ENCODE results near the gene CCKAR. TPM values are rescaled to one million over a fixed set of nuclear protein-coding genes. Genes with fewer than 3 reads are reported as not detected.
"Not testable (repeated sequence)": the region's sequence is repeated elsewhere in the genome, so short reads cannot be mapped to it uniquely, and the experiment has no call there.

CCKAR gene
- polyA plus RNA-seq, 1 donor (not counting 4 experiments of a cell fraction or from before 2014, with no cell fraction given) = not detected

GRCh38 chr4:26503844-26504243, 13.6 kb upstream of the CCKAR start:
- TF ChIP-seq CTCF (optimal IDR thresholded peaks at IDR 0.05 in 1 of 3, IDR thresholded peaks at IDR 0.05 in 1 of 3, conservative IDR thresholded peaks at IDR 0.05 in 1 of 3; ENCODE audit: extremely low read depth in 1 of 3, insufficient read depth in 2 of 3, low read length in 3 of 3) (no peak), EZH2 (IDR thresholded peaks at IDR 0.05; ENCODE audit: low read length) (no peak)
- dilution Hi-C loops (cut with MboI; ENCODE audit: extremely low pct_ligation_motif_present, low sequenced_read_pairs) = no loop called here
- DNase-seq (ENCODE audit: low read depth, low spot score) (no peak), FAIRE-seq (no peak)
- no peaks in the 10 kb centered on the region for H3K27me3 ChIP-seq (ENCODE audit: control insufficient read depth, extremely low read depth, insufficient read depth, low read length)
- H3K27ac ChIP-seq (ENCODE audit: control insufficient read depth, insufficient read depth, low read length) = no peak overlapping the region
- H3K4me3 ChIP-seq (ENCODE audit: control insufficient read depth in 2 of 3, extremely low read depth in 1 of 3, insufficient read depth in 2 of 3, low read depth in 1 of 3, low read length in 3 of 3) = no peak overlapping the region
- no peaks in the 10 kb centered on the region for H3K79me2 ChIP-seq (ENCODE audit: control insufficient read depth, insufficient read depth, low read length)
- no peaks in the 10 kb centered on the region for H4K20me1 ChIP-seq (ENCODE audit: control insufficient read depth, extremely low read depth, insufficient read depth, low read length)
- no peak overlapping the region for H2AFZ ChIP-seq (ENCODE audit: control insufficient read depth, low read length)
- H3K9me3 ChIP-seq (ENCODE audit: control insufficient read depth, low read depth, low read length) = no peaks in the 10 kb centered on the region
- no peaks in the 10 kb centered on the region for H3K4me1 ChIP-seq (ENCODE audit: control insufficient read depth, extremely low read depth, insufficient read depth, low read length)
- H3K9me1 ChIP-seq (ENCODE audit: control insufficient read depth, extremely low read depth, insufficient read depth, low read length) = no peaks in the 10 kb centered on the region
- no peaks in the 10 kb centered on the region for H3K36me3 ChIP-seq (ENCODE audit: control insufficient read depth in 2 of 2, extremely low read depth in 1 of 2, insufficient read depth in 2 of 2, low read length in 2 of 2)
- no peak overlapping the region for H3K9ac ChIP-seq (ENCODE audit: control insufficient read depth, extremely low read depth, insufficient read depth, low read length)
- no peak overlapping the region for H3K4me2 ChIP-seq (ENCODE audit: control insufficient read depth, extremely low read depth, insufficient read depth, low read depth, low read length)

GRCh38 chr4:26503427-26503826, 13.1 kb upstream of the CCKAR start:
- Histone ChIP-seq H3K9ac (ENCODE audit: control insufficient read depth, extremely low read depth, insufficient read depth, low read length) (no peak overlapping the region), H3K27me3 (ENCODE audit: control insufficient read depth, extremely low read depth, insufficient read depth, low read length) (no peaks in the 10 kb centered on the region), H3K4me2 (ENCODE audit: control insufficient read depth, extremely low read depth, insufficient read depth, low read depth, low read length) (no peak overlapping the region), H2AFZ (ENCODE audit: control insufficient read depth, low read length) (no peak overlapping the region), H3K27ac (ENCODE audit: control insufficient read depth, insufficient read depth, low read length) (no peak overlapping the region), H3K36me3 (ENCODE audit: control insufficient read depth in 2 of 2, extremely low read depth in 1 of 2, insufficient read depth in 2 of 2, low read length in 2 of 2) (no peaks in the 10 kb centered on the region), H4K20me1 (ENCODE audit: control insufficient read depth, extremely low read depth, insufficient read depth, low read length) (no peaks in the 10 kb centered on the region), H3K4me3 (ENCODE audit: control insufficient read depth in 2 of 3, extremely low read depth in 1 of 3, insufficient read depth in 2 of 3, low read depth in 1 of 3, low read length in 3 of 3) (no peak overlapping the region), H3K9me1 (ENCODE audit: control insufficient read depth, extremely low read depth, insufficient read depth, low read length) (no peaks in the 10 kb centered on the region), H3K4me1 (ENCODE audit: control insufficient read depth, extremely low read depth, insufficient read depth, low read length) (no peaks in the 10 kb centered on the region), H3K9me3 (ENCODE audit: control insufficient read depth, low read depth, low read length) (no peaks in the 10 kb centered on the region), H3K79me2 (ENCODE audit: control insufficient read depth, insufficient read depth, low read length) (no peaks in the 10 kb centered on the region)
- no peak for DNase-seq (ENCODE audit: low read depth, low spot score)
- dilution Hi-C loops (cut with MboI; ENCODE audit: extremely low pct_ligation_motif_present, low sequenced_read_pairs) = no loop called here
- no peak for FAIRE-seq
- no peak for TF ChIP-seq CTCF (optimal IDR thresholded peaks at IDR 0.05 in 1 of 3, IDR thresholded peaks at IDR 0.05 in 1 of 3, conservative IDR thresholded peaks at IDR 0.05 in 1 of 3; ENCODE audit: extremely low read depth in 1 of 3, insufficient read depth in 2 of 3, low read length in 3 of 3)
- no peak for TF ChIP-seq EZH2 (IDR thresholded peaks at IDR 0.05; ENCODE audit: low read length)

GRCh38 chr4:26500565-26500999, 10.3 kb upstream of the CCKAR start:
- H3K4me1 ChIP-seq (ENCODE audit: control insufficient read depth, extremely low read depth, insufficient read depth, low read length); H3K9ac ChIP-seq (ENCODE audit: control insufficient read depth, extremely low read depth, insufficient read depth, low read length); H3K9me3 ChIP-seq (ENCODE audit: control insufficient read depth, low read depth, low read length); H2AFZ ChIP-seq (ENCODE audit: control insufficient read depth, low read length); H3K9me1 ChIP-seq (ENCODE audit: control insufficient read depth, extremely low read depth, insufficient read depth, low read length); H3K36me3 ChIP-seq (ENCODE audit: control insufficient read depth in 2 of 2, extremely low read depth in 1 of 2, insufficient read depth in 2 of 2, low read length in 2 of 2); H3K27ac ChIP-seq (ENCODE audit: control insufficient read depth, insufficient read depth, low read length); DNase-seq (ENCODE audit: low read depth, low spot score); H4K20me1 ChIP-seq (ENCODE audit: control insufficient read depth, extremely low read depth, insufficient read depth, low read length); dilution Hi-C loops (cut with MboI; ENCODE audit: extremely low pct_ligation_motif_present, low sequenced_read_pairs); H3K4me2 ChIP-seq (ENCODE audit: control insufficient read depth, extremely low read depth, insufficient read depth, low read depth, low read length); FAIRE-seq; H3K27me3 ChIP-seq (ENCODE audit: control insufficient read depth, extremely low read depth, insufficient read depth, low read length); H3K4me3 ChIP-seq (ENCODE audit: control insufficient read depth in 2 of 3, extremely low read depth in 1 of 3, insufficient read depth in 2 of 3, low read depth in 1 of 3, low read length in 3 of 3); H3K79me2 ChIP-seq (ENCODE audit: control insufficient read depth, insufficient read depth, low read length): not testable (repeated sequence)
